HG03159 (cell line): ENCODE measurements around the gene APOBEC3H.

Source experiments
- ATAC-seq: cut with Tn5 transposase; IDR thresholded peaks from one replicate; pipeline ENCODE4 v1.9.1; 2021; ENCODE audit warnings: mild to moderate bottlenecking, moderate library complexity; ENCODE audit not compliant: unreplicated experiment

Gene APOBEC3H

DNA sequence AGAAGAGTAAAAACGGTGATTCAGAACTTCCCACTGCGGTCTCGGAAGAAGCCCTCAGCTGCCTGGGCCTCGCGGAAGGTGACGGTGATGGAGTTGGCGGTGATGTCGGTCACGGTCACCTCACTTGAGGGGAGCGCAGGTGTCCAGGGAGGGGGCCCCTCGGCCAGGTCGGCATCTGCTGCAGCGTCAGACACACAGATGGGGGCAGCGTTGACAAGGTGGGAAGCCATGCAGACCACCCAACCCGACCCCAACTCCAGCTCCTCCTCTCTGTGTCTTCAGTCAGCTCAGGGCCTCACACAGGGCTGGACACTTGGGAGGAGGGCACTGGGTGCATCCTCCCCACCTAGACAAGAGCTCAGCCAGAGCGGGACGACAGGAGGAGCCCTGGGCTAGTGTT, 36.8 kb downstream of the APOBEC3H start:
- ATAC-seq = no peak

DNA sequence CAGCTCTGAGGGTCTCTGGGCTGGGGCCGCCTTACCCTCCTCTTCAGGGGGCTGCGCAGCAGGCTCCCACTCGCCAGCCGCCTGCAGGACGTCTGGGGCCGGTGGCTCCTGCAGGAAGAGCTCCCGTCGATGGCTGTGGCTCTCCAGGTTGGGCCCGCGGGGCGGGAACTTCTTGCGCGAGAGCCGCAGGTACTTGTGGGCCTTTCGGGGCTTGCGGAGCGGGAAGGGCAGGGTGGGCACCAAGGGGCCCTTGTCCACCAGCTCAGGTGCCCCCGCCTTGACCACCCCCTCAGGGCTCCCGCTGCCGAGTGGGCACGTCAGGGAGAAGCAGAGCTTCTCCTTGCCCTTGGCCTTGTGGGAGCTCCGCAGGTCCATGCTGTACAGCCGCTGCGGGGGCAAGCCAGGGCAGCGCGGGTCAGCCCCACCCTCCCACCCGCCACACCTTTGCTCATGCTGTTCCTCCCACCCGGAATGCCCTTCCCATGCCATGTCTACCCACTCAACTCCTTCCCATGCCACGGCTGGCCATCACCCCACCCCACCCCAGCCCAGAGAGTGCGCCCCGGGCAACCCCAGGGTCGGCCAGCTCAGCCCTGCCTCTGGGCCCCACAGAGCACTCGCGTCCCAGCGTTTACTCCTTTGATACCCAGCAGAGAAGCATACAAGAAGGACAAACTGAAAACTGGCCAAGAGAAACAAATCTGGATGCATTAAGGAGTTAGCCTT, 37.5 kb downstream of the APOBEC3H start:
- no peak for ATAC-seq

DNA sequence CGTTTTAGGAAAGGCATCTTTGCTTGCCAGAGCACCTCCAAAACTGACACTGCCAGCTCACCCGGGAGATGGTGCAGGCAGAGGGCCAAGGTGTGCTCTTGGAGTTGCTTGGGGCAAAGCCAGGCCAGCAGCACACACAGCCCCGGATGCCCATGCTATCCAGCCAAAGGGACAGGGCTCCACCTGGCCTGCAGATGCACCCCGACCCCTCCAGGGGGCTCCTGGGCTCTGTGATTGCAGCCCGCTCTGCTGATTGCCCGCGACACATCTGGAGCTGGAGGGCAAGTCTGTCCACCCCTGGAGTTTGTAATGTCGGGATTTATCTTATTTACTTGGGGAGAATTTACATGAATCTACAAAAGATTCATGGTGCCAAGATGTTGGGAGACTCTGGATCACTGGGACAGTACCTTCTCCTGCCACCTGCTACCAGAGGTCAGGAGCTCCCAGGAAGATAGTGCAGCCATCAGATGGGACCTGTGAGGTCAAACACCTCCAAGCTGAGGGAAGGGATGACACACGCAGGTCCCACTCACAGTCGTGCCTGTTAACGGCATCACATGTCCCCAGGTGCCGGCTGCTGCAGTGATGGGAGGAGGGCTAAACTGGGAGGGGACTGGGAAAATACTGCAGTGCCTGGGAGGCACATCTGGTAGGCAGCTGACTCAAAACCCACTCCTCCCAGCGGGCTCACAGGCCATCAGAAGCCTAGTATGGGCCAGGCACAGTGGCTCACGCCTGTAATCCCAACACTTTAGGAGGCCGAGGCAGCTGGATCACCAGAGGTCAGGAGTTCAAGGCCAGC, 38.2 kb downstream of the APOBEC3H start:
- ATAC-seq = no peak

DNA sequence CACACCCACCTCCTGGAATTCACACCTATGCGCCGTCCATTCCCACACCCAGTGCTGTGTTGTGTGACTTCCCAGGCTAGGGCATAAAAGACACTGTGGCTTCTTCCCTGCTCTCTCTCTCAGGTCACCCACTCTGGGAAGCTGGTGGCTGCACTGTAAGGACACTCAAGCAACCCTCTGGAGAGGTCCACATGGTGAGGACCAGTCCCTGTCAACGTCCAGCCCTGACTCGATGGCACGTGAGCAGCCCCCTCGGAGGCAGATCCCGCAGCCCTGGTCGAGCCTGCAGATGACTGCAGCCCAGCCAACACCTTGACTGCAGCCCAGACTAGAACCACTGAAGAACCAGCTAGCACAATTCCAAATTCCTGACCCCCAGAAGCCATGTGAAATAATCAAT, 39.3 kb downstream of the APOBEC3H start:
- ATAC-seq = no peak

DNA sequence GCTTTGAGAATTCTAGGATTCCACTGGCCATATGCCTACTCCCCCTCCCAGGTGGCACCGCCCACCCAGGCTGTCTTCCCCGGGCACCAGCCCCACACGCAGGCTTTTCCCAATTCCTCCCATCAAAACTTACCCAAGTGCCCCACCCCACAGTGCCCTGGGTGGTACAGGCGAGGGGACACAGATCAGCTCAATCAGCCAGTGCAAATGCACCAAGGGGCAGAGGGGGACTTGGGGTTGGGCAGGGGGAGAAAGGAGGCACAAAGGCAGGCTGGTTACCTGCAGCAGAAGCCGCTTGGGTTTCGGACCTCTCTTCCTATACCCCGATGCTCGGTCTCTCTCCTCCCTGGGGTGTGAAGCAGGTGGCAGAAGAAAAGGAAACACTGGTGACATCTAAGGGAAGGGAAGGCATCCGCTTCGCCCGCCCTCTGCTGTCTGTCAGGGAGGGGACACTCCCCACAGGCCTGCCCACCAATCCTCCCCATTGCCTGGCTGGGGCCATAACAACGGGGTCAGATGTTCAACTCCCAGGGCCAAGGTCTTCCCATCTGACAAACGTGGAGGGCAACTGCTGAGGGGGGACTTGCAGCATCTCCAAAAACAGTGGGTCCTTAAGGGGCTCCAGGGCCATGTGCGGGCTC, 41.4 kb downstream of the APOBEC3H start:
- ATAC-seq = no peak

DNA sequence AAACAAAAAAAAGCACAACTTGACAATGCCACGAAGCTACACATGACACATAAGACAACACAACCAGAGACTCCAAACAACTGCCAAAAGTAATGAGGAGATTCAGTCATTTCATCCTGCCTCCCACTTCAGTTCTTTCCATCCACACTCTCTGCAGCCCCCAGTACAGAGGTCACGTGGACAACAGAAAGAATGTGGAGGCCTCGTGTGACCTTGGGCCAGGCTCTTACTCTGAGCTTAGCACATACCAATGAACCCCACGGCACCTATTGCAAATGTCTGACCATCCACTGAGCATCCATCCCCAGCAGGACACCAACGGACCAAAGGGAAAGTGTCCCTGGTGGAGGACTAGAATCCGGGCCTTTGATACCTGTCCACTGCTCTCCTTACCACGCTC, 42.9 kb downstream of the APOBEC3H start:
- no peak for ATAC-seq

DNA sequence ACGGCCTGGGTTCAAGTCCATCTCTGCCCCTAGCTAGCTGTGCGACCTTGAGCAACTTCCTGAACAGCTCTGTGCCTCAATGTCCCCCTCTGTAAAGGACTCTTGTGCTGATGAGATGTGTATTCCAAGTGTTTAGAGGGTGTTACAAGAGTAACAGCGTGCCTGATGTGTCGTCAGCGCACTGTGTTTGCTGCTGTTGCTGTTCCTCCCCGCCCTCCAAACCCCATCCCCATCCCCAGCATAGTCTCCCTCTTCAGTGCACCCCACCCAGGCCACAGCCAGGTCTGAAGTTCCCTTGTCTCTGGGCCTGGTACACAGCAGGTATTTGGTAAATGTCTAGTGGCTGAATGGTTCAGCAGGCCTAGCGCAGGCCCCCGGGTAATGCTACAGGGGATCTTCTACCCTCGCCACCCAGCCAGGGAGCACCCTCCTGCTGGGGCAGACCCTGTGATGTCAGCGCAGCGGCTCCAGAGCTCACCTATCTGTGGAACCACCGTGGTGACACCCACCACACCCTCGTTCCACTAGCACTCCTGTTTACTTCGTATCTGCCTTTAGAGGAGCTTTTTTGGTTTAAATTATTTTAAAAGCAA, 45.1 kb downstream of the APOBEC3H start:
- ATAC-seq = no peak

DNA sequence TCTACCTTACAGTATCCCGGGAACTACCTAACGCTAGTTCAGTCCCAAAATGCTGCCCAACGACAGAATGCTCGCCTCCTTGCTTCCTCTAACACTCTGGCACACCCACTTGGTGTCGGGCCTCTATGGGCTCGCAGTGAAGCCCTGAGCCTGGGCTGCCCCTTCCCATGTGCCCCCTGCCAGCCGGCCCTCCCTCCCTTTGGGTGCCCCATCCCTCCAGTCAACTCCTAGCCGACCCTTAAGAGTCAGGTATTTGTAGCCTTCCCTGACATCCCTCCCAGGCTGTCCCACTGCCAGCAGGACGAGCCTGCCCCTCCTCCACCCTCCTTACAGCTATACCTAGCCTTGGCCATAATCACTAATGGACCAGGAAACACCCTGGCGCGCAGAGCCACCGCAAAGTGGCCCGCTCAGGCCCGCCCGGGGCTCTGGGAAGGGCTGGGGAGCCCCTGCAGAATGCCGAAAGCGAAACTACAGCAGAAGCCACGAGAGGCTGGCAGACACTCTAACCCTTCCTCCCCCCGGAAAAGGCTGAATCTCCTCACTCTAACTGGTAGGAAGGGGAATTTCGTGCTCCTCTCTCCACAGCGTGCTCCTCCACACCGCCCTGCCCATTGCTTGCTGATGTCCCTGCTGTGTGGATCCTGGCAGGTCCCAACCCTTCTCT, 47.2 kb downstream of the APOBEC3H start:
- ATAC-seq = no peak

DNA sequence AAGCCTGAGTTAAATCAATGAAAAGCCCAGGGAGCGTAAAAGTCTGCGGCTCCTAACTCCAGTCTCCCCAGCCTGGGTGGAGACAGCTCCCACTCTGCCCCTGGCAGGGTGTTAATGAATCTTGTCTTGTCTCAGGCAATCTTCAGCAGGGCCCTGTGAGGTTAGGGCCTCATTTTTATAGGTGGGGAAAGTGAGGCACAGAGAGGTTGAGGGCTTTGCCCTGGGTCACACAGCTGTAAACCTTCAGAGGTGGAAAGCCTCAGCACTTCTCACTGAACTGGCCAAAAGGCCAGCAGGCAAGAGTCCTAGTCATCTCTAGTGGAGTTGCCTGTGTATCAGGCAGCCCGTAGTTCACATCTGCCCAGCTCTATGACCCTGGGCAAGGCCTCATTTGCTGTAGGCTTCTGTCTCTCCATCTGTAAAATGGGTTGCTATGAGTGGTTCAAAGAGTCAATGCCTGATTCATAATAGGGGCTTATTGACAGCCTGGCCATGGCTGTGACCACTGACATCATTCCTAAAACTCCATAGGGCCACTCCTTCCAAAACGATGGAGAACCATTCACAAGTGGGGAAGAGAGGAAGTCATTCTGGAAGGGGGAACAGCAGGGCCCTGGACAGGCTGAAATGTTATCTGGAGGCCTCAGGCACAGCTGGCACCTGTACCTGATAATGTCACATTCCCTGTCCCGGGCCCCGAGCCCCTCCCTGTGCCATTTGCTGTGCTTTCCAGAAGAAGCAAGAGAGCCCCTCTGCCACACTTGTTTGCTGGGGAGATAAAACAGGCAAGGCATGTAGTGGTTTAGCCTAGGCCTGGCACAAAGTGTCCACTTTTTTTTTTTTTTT, 49.4 kb downstream of the APOBEC3H start:
- ATAC-seq = no peak

DNA sequence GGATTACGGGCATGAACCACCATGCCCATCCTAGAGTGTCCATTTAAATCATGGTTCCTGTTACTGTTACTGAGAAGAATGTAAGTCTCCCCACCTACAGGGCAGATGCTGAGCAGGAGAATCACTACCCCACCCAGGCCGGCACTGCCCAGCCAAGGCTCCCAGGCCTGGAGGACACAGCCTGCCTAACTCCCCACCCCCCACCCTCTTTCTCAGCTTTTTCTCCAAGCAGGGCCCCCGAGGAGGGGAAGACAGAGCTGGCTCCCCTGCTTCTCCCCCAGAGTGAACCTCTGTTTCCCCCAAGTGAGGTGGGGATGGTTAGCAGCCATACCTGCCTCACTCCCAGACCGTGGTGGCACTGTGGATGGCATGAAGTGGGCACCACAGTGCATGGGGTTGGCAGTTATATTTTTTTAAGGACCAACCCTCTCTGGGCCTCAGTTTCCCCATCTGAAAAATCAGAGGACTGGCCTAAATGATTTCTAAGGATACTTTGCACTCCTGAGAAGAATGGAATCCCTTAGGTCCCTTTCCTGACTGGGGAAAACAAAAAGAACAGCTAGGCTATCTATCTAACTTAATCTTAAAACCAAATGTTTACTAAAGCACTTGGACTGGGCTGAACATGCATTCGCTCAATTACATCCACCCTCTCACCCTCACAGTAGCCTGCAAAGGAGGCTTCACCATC, 50.4 kb downstream of the APOBEC3H start:
- no peak for ATAC-seq

DNA sequence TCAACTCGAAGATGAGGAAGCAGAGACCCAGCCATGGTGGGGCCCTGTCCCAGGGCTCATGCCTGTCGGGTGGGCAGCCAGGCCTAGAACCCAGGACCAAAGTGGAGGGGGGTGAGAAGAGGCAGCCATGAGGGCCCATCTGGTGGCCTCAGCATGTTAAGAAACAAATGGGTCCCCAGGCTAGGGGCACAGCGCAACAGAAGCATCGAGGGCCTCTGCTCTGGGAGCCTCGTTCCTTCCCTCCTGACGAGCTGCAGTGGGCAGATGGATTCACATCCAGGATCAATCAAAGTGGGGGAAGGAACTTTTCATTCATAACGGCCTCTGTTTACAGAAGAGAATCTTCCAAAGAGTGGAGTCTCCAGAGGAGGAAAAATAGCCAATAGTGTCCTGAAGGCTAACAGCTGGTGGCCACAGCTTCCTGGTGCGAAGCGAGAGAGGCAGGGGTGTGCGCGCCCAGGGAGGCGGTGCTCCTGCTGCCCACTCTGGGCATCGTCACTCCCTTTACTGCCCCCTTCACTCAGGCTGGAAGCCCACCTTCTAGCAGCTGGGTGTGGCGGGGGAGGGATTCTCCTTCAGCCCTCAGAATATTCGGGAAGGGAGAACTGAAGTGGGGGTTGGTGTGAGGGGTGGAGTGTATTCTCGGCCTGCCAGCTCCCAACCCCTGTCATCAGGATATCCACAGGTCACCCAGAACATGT, 51.1 kb downstream of the APOBEC3H start:
- no peak for ATAC-seq

DNA sequence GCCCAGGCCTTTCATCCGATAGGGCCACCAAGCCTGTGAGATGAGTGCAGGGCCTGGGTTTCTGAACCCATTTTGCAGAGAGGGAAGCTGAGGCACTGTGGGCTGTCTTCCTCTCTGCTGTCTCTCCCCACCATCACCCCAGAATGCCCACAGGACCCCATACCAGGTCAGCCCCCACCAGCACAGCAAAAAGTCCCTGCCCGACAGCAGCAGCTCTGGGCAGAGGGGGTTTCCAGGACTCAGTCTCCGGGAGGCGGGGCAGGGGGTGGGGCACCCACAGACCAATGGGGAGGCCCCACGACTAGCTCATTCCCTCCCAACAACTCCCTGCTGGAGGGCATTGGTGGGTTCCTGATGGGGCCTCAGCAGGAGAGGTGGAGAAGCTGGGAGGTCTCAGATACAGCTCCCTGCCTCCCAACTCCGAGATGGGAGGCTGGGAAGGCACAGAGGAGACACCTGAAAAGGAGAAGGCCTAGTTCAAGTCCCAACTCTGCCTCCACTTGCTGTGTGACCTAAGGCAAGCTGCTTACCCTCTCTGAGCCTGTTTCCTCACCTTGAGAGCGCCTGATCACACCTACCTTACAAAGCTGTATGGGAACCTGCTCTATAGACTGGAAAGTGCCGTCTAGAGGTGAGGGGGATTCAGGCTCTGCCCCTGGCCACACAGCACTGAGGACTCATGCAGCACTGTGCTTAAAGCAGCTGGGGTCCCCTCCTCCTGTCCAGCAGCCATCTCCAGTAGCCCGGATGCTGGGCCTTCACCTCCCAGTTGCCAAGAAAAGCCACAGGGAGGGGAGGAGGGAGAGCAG, 51.9 kb downstream of the APOBEC3H start:
- ATAC-seq = no peak

DNA sequence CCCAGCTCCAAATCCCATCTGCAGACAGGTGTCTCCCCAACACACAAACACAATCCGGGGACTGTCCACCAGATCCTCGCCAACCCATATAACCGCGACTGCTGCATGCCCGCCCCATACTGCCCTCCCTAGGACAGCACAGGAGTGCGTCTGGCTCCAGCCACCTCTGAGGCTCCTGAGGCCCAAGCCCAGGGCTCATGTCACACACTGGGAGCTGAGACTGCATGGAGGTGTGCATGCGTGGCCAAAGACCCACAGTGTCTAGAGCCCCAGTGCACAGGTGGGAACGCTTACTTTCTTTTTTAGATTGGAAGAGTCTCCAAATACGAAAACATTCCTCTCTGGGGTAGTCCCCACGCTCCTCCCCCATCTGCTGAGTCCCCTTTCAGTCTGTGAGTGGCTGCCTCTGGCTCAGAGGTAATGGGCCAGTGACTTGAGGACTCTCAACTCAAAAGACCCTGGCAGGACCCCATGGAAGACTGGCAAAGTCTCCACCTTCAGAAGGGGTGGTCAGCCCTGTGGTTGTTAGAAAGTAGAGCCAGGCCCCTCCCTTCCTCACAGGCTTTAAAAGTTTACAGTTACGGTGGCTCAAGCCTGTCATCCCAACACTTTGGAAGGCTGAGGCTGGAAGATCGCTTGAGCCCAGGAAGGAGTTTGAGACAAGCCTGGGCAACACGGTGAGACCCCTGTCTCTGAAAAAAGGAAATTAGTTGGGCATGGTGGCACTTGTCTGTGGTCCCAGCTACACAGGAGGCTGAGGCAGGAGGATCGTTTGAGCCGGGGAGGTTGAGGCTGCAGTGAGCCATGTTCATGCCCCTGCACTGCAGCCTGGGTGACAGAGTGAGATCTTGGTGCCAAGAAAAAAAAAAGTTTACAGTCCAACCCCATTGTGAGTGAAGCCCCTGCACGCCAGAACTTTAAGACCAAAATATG, 53.1 kb downstream of the APOBEC3H start:
- no peak for ATAC-seq

DNA sequence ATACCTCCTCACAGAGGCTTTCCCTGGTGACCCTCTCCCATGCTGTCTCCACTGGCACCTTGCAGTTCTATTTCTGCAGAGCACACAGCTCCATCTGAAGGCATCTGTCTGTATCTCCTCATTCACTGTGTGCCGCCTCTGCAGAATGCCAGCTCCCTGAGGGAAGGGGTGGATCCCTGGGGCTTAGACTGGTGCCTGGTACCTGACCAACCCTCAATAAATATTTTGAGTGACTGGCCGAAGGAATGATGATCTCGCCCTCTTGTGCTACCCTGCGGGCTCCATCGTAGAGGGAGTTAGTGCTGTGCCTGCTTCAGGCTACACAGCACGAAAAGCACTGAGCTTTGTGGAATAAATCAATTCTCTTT, 53.8 kb downstream of the APOBEC3H start:
- ATAC-seq = no peak

DNA sequence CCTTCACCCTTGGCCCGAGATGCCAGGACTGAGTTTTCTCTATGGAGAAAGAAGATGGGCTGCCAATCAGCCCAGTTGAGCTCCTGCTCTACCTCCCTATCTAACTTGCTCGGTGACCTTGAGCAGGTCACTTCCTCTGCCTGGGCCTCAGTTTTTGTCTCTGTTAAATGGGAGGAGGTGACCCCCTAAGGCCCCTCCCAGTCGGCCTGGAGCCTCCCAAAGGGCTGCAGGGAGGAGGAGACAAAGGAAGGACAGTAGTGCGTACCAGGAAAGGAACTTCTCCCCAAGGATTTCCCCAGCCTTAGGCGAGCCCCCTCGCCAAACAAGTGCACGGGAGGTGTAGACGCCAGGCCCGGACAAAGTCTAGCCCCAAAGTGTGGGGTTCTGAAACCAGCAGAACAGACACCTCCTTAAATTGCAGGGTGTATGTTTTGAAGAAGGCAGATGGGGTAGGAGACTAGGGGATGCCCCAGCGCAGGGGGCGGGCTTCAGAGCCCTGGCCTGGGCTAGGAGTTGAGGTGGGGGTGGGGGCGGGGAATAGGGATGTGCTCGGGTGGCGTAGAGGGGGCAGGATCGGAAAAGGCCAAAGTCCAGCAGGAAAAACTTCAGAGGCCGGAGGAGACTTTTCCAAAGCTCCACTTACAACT, 54.4 kb downstream of the APOBEC3H start:
- no peak for ATAC-seq

DNA sequence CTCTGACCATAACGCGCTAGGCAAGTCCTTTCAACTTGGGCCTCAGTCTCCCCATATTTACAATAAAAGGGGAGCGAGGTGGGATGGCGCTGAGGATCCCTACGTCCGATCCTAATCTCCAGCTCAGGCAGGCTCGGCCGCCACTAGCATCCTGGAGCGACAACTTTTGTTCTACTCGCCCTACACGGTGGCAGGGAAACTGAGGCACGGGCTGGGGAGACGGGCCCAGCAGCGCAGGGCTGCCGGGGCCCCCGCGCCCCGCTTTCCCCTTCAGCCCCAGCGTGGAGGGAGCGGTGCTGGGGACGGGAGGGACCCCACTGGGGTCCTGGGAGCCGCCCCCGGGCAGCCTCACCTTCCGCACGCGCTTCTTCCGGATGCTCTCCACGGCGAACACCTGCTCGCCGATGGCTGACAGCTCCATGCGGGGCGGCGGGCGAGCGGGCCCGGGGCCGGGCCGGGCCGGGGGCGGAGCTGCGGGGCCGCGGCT, 55.0 kb downstream of the APOBEC3H start:
- ATAC-seq = no peak
